ENCODE measurements around the gene APOBEC3H. TPM values are rescaled to one million over a fixed set of nuclear protein-coding genes. Genes with fewer than 3 reads are reported as not detected.

APOBEC3H gene
- total RNA-seq, 1 donor from 2014 or later = not detected

DNA sequence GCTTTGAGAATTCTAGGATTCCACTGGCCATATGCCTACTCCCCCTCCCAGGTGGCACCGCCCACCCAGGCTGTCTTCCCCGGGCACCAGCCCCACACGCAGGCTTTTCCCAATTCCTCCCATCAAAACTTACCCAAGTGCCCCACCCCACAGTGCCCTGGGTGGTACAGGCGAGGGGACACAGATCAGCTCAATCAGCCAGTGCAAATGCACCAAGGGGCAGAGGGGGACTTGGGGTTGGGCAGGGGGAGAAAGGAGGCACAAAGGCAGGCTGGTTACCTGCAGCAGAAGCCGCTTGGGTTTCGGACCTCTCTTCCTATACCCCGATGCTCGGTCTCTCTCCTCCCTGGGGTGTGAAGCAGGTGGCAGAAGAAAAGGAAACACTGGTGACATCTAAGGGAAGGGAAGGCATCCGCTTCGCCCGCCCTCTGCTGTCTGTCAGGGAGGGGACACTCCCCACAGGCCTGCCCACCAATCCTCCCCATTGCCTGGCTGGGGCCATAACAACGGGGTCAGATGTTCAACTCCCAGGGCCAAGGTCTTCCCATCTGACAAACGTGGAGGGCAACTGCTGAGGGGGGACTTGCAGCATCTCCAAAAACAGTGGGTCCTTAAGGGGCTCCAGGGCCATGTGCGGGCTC is 41.4 kb downstream of the APOBEC3H start:
- no peak for ATAC-seq

GRCh38 chr22:39139933-39140332 is 42.9 kb downstream of the APOBEC3H start:
- no peak for ATAC-seq

GRCh38 chr22:39142088-39142680 is 45.1 kb downstream of the APOBEC3H start:
- ATAC-seq = no peak

- ATAC-seq = peak; percentile 4
These were observed 47.2 kb downstream of the APOBEC3H start for GRCh38 chr22:39144101-39144767.

GRCh38 chr22:39146256-39147101 is 49.4 kb downstream of the APOBEC3H start:
- ATAC-seq = no peak

DNA sequence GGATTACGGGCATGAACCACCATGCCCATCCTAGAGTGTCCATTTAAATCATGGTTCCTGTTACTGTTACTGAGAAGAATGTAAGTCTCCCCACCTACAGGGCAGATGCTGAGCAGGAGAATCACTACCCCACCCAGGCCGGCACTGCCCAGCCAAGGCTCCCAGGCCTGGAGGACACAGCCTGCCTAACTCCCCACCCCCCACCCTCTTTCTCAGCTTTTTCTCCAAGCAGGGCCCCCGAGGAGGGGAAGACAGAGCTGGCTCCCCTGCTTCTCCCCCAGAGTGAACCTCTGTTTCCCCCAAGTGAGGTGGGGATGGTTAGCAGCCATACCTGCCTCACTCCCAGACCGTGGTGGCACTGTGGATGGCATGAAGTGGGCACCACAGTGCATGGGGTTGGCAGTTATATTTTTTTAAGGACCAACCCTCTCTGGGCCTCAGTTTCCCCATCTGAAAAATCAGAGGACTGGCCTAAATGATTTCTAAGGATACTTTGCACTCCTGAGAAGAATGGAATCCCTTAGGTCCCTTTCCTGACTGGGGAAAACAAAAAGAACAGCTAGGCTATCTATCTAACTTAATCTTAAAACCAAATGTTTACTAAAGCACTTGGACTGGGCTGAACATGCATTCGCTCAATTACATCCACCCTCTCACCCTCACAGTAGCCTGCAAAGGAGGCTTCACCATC is 50.4 kb downstream of the APOBEC3H start:
- ATAC-seq = no peak

DNA sequence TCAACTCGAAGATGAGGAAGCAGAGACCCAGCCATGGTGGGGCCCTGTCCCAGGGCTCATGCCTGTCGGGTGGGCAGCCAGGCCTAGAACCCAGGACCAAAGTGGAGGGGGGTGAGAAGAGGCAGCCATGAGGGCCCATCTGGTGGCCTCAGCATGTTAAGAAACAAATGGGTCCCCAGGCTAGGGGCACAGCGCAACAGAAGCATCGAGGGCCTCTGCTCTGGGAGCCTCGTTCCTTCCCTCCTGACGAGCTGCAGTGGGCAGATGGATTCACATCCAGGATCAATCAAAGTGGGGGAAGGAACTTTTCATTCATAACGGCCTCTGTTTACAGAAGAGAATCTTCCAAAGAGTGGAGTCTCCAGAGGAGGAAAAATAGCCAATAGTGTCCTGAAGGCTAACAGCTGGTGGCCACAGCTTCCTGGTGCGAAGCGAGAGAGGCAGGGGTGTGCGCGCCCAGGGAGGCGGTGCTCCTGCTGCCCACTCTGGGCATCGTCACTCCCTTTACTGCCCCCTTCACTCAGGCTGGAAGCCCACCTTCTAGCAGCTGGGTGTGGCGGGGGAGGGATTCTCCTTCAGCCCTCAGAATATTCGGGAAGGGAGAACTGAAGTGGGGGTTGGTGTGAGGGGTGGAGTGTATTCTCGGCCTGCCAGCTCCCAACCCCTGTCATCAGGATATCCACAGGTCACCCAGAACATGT is 51.1 kb downstream of the APOBEC3H start:
- no peak for ATAC-seq

DNA sequence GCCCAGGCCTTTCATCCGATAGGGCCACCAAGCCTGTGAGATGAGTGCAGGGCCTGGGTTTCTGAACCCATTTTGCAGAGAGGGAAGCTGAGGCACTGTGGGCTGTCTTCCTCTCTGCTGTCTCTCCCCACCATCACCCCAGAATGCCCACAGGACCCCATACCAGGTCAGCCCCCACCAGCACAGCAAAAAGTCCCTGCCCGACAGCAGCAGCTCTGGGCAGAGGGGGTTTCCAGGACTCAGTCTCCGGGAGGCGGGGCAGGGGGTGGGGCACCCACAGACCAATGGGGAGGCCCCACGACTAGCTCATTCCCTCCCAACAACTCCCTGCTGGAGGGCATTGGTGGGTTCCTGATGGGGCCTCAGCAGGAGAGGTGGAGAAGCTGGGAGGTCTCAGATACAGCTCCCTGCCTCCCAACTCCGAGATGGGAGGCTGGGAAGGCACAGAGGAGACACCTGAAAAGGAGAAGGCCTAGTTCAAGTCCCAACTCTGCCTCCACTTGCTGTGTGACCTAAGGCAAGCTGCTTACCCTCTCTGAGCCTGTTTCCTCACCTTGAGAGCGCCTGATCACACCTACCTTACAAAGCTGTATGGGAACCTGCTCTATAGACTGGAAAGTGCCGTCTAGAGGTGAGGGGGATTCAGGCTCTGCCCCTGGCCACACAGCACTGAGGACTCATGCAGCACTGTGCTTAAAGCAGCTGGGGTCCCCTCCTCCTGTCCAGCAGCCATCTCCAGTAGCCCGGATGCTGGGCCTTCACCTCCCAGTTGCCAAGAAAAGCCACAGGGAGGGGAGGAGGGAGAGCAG is 51.9 kb downstream of the APOBEC3H start:
- no peak for ATAC-seq

GRCh38 chr22:39149915-39150847 is 53.1 kb downstream of the APOBEC3H start:
- no peak for ATAC-seq

GRCh38 chr22:39150848-39151215 is 53.8 kb downstream of the APOBEC3H start:
- ATAC-seq = no peak

DNA sequence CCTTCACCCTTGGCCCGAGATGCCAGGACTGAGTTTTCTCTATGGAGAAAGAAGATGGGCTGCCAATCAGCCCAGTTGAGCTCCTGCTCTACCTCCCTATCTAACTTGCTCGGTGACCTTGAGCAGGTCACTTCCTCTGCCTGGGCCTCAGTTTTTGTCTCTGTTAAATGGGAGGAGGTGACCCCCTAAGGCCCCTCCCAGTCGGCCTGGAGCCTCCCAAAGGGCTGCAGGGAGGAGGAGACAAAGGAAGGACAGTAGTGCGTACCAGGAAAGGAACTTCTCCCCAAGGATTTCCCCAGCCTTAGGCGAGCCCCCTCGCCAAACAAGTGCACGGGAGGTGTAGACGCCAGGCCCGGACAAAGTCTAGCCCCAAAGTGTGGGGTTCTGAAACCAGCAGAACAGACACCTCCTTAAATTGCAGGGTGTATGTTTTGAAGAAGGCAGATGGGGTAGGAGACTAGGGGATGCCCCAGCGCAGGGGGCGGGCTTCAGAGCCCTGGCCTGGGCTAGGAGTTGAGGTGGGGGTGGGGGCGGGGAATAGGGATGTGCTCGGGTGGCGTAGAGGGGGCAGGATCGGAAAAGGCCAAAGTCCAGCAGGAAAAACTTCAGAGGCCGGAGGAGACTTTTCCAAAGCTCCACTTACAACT is 54.4 kb downstream of the APOBEC3H start:
- no peak for ATAC-seq

GRCh38 chr22:39152024-39152510 is 55.0 kb downstream of the APOBEC3H start:
- no peak for ATAC-seq

DNA sequence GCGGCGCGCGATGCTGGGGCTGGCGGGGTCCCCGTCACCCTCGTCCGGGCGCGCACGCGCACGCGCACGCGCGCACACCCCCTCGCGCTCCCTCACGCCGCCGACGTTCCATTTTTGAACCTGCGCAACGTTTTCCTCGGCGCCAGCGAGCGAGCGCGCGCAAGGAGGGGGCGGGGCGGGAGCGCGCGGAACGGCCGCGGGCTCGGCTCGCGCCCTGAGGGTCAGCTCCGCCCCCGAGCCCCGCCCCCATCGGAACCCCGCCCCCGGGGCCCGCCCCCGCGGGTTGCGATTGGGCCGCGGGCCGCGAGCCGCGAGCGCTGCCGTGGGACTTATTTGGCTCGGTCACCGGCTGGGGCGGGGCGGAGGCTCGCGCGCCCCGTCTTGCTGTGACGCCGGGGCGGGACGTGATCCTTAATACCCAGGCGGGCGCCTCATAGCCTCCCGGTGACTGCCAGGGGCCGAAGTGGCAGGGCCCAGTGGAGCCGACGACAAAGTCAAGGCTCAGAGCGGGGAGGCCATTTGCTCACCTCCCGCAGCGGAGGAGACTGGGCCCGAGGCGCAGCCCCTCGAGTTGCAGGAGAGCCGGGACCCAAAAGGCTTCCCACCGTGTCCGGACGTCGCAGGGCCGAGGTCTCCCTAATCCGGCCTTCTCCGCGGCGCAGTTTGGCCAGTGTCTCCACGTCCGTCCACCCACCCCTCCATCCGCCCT is 55.6 kb downstream of the APOBEC3H start, which contains the start of gene CBX7:
Gene CBX7 (minus strand): TSS at position 170 of the 709 bp plus-strand sequence. CDS start 236 bp downstream, outside the sequence.
- peak; percentile 94 for ATAC-seq

- ATAC-seq = peak; percentile 2
These were observed 56.2 kb downstream of the APOBEC3H start for GRCh38 chr22:39153220-39153717.
